NCI-H2107 treated with DMSO at 0.1 percent for 48 hours (cell line): ENCODE results near the gene CNKSR2.
A peak's percentile ranks its signal among the peaks of the same experiment; 100 is the strongest.
"Not testable (repeated sequence)": the region's sequence is repeated elsewhere in the genome, so short reads cannot be mapped to it uniquely, and the experiment has no call there.

Source experiments
- DNase-seq: peaks from one replicate; lab custom pipeline; 2025; ENCODE audit not compliant: unreplicated experiment; lab: John Stamatoyannopoulos, UW

The CNKSR2 gene

DNA sequence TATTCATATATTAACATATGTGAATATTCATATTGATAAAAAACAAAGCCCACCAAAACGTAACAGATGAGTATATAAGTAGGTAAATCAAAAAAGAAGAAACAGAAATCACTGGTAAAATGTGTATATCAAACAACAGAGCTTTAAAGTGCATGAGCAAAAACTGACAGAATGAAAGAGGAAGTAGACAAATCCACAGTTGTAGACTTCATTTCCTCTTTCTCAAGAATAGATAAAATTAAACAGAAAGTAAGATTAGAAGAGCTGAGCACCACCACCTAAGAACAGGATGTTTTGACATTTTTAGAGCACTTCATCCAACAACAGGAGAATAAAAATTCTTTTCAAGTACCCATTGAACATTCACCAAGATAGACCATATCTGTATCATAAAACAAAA is 64.6 kb downstream of the CNKSR2 start:
- no peak for DNase-seq

DNA sequence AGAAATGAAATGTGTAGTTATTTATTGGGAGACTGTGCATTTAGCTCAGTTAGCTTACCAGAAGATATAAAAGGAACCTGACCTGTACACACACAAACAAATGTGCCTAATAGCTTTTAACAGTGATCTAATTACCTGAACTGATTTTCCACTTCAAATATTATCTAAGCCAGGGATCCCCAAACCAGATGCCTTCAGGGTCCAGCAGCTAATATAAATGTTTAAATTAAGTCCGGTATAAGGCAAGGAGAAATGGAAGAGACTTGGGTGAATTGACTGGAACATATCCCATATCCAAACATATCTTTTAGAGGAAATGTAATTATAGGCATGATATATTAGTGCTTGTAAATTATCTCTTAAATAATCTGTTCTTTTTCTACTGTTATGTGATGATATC is 66.7 kb downstream of the CNKSR2 start:
- DNase-seq: no peak

DNA sequence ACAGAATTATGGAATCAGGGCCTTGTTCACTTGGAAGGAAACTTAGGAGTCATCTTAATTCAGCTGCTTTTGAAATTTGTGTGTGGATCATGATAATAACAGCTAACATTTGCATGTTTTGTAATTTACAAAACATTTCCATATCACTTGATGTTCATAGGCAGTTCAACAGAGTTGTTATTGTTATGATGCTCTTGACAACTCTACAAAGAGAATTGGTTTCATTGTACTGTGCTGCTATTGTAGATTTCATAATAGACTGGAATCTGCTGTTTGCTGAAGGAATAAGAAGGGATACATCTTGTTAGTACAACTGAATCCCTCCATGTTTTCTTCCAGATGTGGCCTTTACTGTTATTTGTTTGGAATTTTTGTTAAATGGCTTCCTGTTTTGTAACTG is 83.5 kb downstream of the CNKSR2 start:
- DNase-seq: no peak

DNA sequence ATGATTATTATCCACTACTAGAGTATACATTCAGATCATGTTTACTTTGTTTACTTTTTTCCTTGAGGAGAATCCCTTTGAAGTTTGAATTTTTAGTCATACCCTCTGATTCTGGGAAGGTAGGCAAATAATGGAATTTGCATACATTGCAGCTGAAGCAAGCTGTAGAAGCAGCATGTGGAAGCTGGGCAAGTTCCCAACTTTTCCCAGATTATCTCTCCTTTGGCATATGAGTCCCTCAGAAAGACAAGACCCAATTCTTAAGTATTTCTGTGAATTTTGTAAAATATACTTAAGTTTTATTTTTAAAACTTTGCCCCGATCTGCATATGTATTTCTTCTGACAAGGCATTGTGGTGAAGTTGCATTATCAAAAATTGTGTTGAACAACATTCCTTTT is 94.9 kb downstream of the CNKSR2 start:
- DNase-seq: no peak

DNA sequence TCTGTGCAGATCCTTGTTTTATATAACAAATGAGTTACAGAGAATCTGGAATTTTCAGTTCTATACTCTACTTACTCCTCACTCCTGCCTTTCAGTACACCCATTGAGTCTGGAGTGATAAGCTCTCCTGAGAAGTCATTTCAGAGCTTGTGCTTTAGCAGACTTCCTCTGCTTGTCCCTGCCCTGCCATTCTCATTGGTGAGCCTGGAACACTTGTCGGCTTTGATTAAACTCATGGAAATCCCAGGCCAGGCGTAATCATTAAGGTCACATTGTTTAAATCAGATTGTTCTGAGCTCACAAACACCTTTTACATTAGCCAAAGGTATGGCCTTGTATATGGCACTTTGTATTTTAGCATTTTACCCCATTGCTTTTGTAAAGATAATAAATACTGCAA is 102.7 kb downstream of the CNKSR2 start:
- no peak for DNase-seq

DNA sequence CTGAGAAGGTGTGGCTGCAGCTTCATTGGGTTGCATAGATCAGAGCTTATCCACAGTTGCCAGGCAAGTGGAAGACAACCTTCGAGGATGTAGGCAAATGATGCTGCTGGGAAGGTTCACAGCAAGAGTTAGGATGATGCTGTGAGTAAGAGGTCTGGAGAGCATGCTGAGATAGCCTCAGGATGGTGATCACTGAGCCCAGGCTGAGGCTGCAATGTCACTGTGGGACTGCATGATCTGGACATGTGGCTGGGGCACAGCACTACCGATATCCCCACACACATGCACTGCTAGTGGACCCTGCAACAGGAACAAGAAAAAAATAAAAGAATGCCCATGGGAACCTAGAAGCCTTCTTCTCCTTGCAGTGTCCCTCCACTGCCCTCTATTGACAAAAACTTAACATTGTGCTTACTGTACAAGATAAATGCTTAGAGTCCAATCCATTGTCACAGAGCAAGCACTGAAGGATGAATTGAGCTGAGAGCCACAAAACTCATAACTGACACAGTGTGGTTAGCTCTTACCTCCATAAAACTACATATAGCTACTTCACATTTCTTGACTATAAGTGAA is 105.6 kb downstream of the CNKSR2 start:
- peak; percentile 86 for DNase-seq

DNA sequence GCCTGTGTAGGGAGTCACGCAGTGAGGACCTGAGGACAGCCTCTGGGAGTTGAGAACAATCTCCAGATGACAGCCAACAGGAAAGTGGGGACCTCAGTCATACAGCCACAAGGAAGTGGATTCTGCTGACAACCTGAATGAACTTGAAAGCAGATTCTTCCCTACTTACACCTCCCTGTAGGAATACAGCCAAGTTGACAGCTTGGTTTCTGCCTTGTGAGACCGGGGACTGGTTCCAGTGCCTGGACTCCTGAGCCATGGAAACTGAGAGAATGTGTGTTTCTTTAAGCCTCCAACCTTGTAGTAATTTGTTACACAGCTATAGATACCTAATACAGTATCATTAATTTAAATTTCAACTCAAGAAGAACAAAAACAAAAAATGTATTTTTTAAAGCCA is 107.5 kb downstream of the CNKSR2 start:
- DNase-seq: no peak

DNA sequence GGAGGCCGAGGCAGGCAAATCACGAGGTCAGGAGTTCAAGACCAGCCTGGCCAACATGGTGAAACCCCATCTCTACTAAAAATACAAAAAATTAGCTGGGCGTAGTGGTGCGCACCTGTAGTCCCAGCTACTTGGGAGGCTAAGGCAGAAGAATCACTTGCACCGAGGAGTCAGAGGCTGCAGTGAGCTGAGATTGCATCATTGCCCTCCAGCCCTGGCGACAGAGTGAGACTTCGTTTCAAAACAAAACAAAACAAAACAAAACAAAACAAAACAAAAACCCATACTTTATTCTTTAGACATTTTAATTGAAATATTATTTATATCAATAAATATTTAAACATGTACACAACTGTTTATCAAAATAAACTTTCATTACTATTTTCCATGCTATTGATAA is 109.8 kb downstream of the CNKSR2 start:
- not testable (repeated sequence) for DNase-seq

DNA sequence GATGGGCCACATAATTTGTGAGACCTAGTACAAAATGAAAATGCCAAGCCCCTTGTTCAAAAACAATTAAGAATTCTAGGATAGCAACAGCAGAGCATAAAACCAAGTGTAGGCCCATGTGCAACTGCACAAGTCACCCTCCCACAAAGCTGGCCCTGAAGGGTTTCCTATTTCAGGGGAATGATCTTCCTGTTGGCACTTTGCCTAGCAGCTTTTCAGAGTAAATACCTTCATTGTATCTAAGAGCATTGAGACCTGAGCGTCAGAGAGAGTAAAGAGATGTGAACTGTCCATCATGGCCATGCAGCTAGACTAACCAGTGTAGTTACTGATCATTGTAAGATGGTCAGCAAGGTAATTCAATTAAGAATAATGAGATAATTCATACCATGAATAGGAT is 113.6 kb downstream of the CNKSR2 start:
- peak; percentile 93 for DNase-seq

DNA sequence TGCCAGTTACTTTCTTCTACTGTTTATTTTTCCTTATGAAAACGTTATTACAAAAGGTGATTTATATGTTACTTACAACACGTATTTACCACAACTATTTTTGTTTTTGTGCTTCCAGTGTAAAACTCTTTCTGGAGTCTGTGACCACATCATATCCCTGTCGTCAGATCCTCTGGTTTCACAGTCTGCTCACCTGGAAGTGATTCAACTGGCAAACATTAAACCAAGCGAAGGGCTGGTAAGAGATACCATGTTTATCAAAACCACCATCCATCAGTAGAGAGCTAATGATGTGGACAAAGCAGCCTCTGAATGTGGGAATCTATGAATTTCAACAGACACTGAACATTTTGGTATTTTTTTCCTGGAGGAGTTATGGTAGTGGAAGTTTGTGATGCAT is 116.1 kb downstream of the CNKSR2 start:
- no peak for DNase-seq

DNA sequence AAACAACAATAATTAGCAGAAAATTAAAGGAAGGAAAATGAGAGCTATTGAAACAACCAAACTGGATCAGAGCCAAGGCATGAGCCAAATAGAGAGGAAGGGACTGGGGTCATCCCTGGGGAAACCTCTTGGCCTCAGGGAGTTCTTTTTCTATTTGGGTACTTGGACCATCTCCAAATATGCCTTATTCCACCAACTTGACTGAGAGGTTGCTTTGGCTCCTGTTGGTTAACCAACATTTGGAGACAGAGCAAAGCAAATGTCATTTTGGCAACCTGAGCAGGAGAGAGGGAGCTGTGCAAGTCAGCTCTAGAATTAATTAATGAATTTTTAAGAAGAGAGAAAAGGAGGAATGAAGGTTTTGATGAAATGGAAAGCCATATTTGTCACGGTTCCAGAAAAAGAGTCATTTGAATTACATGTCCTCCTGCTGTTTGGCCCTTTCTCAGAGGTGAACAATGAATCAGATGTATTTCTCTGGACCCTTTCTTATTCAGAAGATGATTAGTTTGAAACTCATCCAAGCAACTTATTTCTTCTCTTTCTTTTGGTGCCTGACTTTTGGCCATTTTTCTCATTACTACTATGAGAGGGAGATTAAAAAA is 119.1 kb downstream of the CNKSR2 start:
- no peak for DNase-seq

DNA sequence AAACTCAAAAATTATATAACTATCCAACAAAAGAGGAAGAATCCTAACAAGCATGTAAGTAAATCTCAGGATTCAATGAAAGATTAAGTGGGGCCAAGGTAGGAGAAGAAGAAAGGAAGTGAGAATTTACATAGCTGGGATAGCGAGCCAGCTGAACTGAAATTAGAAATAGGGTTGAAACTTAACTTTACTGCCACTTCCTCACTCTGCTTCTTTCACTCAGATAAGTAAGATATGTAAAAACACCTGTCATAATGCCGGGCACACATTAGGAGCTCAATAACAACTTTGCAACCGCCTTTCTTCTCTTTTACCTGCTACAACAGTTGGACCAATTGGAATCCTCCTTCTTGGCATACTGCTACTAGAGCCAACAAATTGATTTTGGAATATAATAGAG is 129.4 kb downstream of the CNKSR2 start:
- DNase-seq: no peak

DNA sequence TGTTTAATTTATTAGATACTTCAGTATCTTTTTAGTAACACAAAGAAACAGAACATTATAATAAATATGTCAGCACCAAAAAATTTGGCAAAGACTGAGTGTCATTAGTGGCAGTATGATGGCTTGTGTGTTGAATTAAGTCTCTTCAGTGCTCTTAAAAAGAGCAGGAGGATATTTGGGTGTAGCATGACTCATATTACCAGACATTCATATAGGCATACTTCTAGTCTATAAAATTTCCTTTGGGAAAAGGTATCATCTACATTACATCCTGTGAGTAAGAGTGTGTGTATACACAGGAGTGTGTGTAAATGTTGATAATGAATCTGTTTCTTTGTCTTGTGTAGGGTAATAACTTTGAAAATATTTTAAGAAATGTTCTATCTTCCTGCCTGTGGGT is 135.7 kb downstream of the CNKSR2 start:
- DNase-seq: peak; percentile 40

DNA sequence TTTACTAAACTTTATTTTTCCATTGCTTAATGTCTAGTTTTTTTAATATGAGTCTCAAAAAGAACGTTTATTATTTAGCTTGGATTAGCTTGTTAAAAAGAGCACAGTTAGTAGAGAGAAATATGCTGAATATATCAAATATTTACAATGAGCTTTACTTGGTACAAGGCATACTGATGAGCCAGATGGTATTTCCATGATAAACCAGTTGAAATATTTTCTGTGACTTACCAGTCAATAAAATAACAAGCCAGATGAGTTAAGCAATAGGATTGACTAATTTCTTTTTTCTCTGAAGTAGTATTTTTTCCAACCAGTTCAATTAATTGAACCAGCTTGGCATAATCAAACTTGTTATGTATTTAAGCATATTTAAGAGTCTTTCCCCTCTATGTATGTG is 149.8 kb downstream of the CNKSR2 start:
- DNase-seq: no peak

DNA sequence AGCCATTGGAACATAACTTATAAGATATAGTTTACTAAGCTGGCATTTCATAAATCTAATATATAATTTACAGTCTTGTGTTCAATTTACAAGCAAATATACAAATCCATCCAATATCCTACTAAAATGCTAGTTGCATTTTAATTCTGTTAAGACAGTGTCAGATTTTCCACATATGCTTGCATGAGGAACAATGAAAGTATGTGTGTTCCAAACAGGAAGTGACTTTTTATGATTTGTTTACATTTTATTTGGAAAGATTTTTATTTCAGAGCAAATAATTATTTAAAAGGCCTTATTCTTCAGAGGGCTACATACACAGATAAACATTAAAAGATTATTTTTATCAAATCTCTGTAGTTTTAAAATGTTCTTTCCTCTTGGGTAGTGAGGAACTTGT is 153.9 kb downstream of the CNKSR2 start:
- no peak for DNase-seq

DNA sequence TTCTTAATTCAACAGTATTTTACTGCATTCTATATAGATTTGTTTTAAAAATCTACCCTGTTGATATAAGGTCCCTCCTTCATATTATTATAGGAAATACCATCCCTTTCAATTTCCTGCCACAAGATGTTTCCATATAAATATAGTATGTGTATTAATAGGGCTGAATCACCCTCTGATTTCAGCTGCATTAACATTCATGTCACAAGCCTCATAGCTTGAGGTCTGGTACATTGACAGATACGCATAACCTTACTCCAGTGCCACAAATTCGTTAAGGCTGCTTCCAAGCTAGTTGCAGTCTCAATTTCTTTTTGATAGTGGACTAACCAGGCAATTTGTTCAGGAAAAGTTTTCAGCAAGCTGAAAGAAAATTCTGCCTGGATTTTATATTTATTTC is 155.6 kb downstream of the CNKSR2 start:
- DNase-seq: no peak

DNA sequence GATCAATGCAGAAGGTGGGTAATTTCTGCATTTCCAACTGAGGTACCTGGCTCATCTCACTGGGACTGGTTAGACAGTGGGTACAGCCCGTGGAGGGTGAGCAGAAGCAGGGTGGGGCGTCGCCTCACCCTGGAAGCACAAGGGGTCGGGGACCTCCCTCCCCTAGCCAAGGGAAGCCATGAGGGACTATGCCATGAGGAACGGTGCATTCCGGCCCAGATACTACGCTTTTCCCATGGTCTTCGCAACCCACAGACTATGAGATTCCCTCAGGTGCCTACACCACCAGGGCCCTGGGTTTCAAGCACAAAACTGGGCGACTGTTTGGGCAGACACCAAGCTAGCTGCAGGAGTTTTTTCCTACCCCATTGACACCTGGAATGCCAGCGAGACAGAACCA is 170.4 kb downstream of the CNKSR2 start:
- DNase-seq: not testable (repeated sequence)

DNA sequence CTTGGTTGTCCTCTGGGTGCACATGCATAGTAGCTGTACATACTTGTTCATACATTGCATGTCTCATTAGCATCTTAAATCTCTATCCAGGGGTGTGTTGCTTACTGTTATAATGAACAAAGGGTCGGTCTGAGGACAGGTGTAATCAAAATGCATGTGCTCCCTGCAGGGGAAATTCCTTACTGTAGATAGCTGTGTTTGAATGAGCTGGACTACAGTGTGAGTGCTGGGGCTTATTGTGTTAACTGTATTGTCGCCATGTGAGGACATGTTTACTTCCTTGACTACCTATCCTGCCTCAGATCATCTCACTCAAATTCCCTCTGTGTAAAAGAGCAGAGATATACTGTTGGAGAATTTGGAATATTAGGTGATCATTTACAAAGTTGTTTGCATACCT is 185.2 kb downstream of the CNKSR2 start:
- DNase-seq: no peak

DNA sequence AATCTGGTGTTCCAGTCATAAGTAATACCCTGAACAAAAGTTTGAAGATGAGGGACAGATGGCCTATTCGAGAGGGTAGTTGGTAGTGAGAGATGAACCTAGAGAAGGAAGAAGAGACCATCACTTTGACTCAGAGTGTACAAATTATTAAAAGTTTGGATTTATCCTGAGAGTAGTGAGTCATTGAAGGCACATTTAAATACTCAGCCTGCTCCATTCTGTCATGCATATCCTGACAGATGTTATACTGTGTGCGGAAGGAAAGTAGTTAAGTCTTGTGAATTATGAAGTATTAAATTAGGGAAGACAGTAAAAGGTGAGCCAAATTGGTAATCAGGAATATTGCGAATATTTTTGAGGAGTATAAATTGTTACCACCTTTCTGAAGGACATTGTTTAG is 190.8 kb downstream of the CNKSR2 start:
- DNase-seq: no peak

DNA sequence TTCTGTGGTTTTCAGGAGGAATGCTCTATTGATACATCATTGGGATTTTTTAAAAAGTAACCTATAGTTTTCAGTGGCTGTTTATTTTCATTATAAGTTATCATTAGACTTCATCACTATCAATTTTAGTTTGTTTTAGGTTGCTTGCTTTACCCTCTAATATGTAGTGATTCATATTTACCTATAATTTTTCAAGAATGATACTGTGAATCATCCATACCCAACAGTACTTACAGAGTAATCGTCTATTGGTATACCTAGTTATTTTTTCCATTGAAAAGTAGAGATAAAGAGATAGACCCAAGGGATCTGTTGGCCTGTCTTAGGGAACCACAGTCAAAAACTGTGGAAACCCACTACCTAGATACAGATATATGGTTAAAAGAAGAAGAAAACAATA is 200.6 kb downstream of the CNKSR2 start:
- DNase-seq: no peak

DNA sequence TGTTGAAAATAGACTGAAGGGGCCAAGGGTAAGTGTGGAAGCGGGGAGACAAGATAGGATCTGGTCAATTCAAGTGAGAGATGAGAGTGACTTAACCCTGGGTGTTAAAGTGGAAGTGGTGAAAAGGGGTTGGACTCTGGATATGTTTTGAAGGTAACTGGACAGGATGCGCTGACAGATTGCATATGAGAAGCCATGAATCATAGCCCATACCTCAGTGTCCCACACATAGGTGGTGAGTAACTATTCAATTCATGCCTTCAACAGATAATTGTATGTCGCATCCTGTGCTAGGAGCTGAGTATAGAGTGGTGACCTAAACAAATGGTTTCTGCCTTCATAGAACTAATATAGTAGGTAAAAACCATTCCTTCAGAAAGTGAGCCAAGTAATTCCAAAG is 207.3 kb downstream of the CNKSR2 start:
- DNase-seq: no peak

DNA sequence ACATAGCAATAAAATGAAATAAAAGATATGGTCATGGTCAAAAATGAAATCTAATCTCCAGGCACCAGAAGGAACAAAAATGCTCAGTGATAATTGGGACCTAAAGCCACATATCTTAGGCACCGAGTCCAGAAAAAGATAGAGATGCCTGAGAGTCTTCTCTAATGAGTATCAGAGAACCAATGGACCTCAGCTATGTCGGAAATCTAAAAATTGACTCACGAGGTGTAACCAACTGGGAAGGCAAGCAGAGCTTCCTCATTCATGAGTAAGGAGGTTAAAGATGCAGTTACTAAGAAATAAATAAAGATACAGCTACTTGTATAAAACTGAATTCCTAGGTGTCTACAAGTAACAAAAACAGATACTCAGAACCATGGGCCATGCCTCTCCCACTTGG is 211.8 kb downstream of the CNKSR2 start:
- no peak for DNase-seq

DNA sequence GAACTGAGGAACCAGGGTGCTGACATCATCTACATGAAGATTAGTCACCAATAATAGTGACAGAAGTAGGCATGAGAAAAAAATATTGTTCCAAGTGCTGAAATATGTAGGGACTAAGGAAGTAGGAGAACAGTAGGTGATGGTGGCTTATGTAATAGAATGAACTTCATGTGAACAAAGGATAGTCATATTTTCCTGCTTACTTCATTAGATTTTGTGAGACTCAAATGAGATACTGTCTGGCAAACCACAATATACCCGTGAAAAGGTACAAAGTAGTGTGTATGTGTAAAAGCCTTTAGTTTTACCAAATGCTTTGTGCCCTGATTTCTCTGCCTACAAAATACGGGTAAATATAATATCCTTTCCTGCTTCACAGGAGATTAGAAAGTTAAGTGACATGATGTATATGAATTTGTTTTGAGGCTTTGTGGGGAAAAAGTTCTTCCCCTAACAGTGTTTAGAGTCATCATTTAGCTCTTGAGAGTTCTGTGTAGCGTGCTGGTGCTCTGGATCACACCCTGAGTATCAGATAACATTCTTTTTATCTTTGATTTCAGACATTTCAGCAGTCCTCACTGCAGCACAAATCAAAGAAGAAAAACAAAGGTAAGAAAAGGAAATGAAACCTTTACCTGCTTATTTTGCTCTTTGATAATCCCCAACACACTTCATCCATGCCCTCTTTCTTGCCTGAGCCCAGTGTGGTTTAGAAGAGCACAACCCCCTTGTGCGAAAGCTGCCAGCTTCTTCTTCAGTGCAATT is 216.0 kb downstream of the CNKSR2 start:
- DNase-seq: no peak
